Lower leg skin (tissue), 4 donors: ENCODE results near the gene SQSTM1. TPM values are rescaled to one million over a fixed set of nuclear protein-coding genes. Genes with fewer than 3 reads are reported as not detected.

ENCODE experiments used
- DNase-seq, 2 donors: peaks; one replicate each; pipeline ENCODE4 v3.0.0-alpha.2; 2019; ENCODE audit warnings: low spot score in 2 of 2
- H3K4me3 ChIP-seq: fragments of 200-600 bp; sonication (generic); 2 replicates; pipeline ENCODE4 v1.5.1; 2017; ENCODE audit warnings: mild to moderate bottlenecking, low read depth; ENCODE audit not compliant: poor library complexity, severe bottlenecking
- CTCF ChIP-seq, 3 donors: fragments of 450-650 bp; IDR thresholded peaks; one replicate each; pipeline ENCODE4 v1.5.1; 2016; ENCODE audit warnings: antibody characterized with exemption in 3 of 3, mild to moderate bottlenecking in 3 of 3, moderate library complexity in 2 of 3
- POLR2A ChIP-seq, 2 donors: fragments of 450-650 bp; IDR thresholded peaks; one replicate each; pipeline ENCODE4 v1.6.1; 2016 to 2017; ENCODE audit warnings: antibody characterized with exemption in 2 of 2, mild to moderate bottlenecking in 1 of 2, moderate library complexity in 1 of 2
- WGBS, 2 donors: methylation state at CpG; one replicate each; pipeline ENCODE4 v1.1.5; 2018; 5-methylcytosine and 5-hydroxymethylcytosine counted together
- intact Hi-C: fragments of 100-400 bp; cut with DNase I; formaldehyde crosslinking; loops from one replicate; pipeline ENCODE4 v1.15.0; 2023; ENCODE audit warnings: low total_unique reads
- total RNA-seq, 4 donors: library from RNA; depleted of rRNA; stranded (reverse); fragments of >200 nt; gene quantifications; one replicate each; pipeline ENCODE4 v1.1.0, GENCODE V29; 2016

Gene SQSTM1
- total RNA-seq, 4 donors from 2014 or later = 263 to 508 (median 298) TPM

- TF ChIP-seq POLR2A (IDR thresholded peaks at IDR 0.05) (no peak), CTCF (IDR thresholded peaks at IDR 0.05) (no peak)
- 5 to 10% methylated on average over 28 to 50 of the region's 113 CpGs for WGBS, 2 donors
- intact Hi-C loops = no loop called here
- peak overlapping the region; percentile 16 for H3K4me3 ChIP-seq
- DNase-seq = peak; percentile 70 to 95
Measured at GRCh38 chr5:179795863-179796833, 24.6 kb upstream of the SQSTM1 start.

GRCh38 chr5:179796877-179797608 is 23.7 kb upstream of the SQSTM1 start:
- no peak for DNase-seq
- no peak overlapping the region for H3K4me3 ChIP-seq
- intact Hi-C loops = no loop called here
- TF ChIP-seq CTCF (IDR thresholded peaks at IDR 0.05) (no peak), POLR2A (IDR thresholded peaks at IDR 0.05) (no peak)
- 74 to 78% methylated on average over 21 of the region's 21 CpGs for WGBS, 2 donors

GRCh38 chr5:179797741-179798140 is 23.0 kb upstream of the SQSTM1 start:
- no peak for TF ChIP-seq POLR2A (IDR thresholded peaks at IDR 0.05)
- no peak for TF ChIP-seq CTCF (IDR thresholded peaks at IDR 0.05)
- no peak overlapping the region for H3K4me3 ChIP-seq
- WGBS, 2 donors = 92 to 94% methylated on average over 26 to 30 of the region's 30 CpGs
- intact Hi-C loops = no loop called here
- no peak for DNase-seq

- no peak overlapping the region for H3K4me3 ChIP-seq
- no peak for DNase-seq
- no peak for TF ChIP-seq CTCF (IDR thresholded peaks at IDR 0.05)
- TF ChIP-seq POLR2A (IDR thresholded peaks at IDR 0.05) = no peak
- intact Hi-C loops = no loop called here
- WGBS, 2 donors = 93 to 94% methylated on average over 22 of the region's 23 CpGs
Measured at GRCh38 chr5:179798144-179798770, 22.4 kb upstream of the SQSTM1 start.

GRCh38 chr5:179798771-179799643 is 21.7 kb upstream of the SQSTM1 start:
- 93 to 96% methylated on average over 36 of the region's 36 CpGs for WGBS, 2 donors
- H3K4me3 ChIP-seq = no peak overlapping the region
- intact Hi-C loops = no loop called here
- no peak for TF ChIP-seq POLR2A (IDR thresholded peaks at IDR 0.05)
- DNase-seq = no peak
